Left renal pelvis (tissue), 4 donors: ENCODE data around the gene TRHDE. TPM values are rescaled to one million over a fixed set of nuclear protein-coding genes. Genes with fewer than 3 reads are reported as not detected.

Experiments used
- DNase-seq, 4 donors: peaks; one replicate each; pipeline ENCODE4 v3.0.0-alpha.2; 2013; ENCODE audit warnings: low read depth in 4 of 4, low spot score in 3 of 4
- polyA plus RNA-seq, 4 donors: library from polyadenylated mRNA; unstranded; fragments of 120-200 nt; gene quantifications; one replicate each; pipeline ENCODE4 v1.2.1, GENCODE V29; 2013; ENCODE audit not compliant: insufficient read length in 4 of 4

TRHDE gene
- polyA plus RNA-seq, 4 donors: 5.4 to 31.0 (median 25.0) TPM

DNA sequence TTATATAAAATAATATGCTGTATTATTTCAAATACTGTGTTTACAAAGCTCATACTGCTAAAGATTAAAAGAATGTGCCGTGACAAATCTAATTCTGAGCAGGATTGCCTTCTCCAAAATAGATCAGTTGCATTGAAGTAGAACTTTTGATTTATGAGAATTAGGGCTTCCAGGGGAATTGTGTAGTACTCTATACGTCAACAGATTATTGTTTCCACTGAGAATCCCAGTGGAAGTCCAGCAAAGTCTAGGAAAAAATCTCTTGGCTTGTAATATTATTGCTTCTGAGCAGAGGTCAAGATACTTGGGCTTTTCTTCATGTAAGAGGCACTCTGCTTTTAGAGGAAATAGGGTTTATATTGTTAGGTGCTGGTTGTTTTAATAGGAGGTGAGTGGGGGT, 133.9 kb downstream of the TRHDE start:
- DNase-seq: no peak

DNA sequence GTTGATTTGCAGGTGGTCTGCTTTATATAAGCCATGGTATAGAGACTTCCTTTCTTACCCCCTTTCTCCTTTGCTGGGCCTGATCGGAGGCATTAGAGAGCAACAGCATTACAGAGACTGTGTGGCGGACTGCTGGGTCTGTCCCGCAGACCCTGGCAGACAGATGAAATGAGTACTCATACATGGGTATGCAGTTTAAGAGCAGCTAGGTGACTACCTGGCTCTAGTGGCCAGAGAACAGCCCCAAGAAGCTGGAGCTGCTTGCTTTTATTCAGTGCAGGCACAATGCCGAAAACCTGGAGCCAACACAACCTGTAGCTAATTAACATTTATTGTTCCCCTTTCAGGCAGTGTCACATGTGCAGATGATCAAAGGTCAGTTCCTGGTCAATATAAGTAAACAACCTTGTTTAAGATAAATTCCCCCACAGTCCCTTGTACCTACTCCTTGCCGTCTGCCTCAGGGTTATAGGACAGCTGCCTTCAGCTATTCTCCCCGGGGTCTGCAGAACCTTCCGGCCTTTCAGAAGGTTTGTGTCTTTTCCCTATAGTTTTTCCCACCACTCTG, 160.0 kb downstream of the TRHDE start:
- DNase-seq: no peak

DNA sequence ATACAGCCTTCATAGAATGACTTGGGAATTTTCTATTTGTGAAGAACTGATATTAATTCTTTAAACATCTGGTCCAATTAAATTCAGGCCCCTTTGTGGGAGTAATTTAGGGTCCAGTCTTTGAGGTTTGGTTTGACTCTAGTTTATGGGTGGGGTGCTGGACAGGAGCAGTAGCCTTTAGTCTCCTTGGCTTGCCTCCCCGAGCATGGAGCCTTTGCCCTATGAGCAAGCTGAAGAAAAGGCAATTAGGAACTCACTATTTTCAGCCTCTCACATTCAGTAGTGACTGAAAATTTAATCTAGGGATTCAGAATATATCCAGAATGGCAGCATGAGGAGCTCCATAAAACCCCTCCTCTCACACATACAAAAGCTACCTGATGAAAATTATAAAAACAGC, 161.1 kb downstream of the TRHDE start:
- DNase-seq: no peak

DNA sequence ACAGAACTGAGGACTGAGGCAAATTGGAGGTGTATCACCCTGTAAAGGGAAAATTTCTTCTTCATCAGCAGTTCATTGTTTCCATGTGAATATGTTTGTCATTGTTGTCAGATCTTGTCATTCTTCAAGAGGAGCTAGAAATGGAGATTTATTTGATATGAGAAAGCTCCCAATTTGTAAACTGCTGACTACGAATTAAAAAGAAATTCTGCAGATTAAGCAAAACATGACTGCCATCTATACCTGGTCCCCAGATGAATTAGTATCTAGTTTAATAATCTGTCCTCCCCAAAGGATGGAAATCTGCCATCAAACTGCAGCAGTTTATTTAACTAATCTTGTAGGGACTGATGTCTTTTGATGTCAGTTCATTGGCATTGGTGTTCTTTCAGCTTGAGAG, 162.8 kb downstream of the TRHDE start:
- DNase-seq: no peak

DNA sequence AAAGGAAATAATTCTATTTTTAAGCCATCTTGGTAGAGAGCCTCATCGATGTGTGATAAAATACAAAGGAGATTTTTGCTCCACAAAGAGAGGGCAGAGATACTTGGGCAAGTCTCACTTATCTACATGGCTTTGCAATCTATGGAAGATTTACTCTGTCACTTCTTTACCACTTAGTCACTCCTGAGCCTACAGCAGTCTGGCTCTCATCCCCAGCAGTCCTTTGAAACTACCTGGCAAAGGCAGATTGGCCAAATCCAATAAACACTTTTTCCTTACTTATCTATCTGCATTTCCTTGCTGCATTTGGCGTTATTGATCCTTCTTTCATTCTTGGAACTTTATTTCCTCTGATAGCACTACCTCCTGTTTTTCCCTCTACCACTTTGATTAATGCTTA, 170.0 kb downstream of the TRHDE start:
- DNase-seq: no peak

DNA sequence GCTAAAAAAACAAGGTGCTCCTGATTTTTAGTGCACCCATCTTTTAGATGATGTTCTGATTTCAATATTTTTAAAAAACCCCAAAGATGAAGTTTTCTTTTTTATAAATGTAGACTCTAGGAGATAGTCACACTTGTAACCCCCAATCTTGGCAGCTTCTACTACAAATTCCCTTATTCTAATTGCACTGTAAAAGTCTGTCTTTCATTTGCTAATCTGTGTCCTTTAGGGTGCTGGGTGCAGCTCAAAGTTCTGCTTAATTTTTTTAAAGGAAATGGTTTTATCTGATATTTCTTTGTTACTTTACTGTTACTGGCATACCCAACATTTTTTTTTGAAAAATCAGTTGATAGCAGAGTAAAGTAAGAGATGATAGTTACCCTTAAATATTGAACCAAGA, 172.0 kb downstream of the TRHDE start:
- DNase-seq: no peak

DNA sequence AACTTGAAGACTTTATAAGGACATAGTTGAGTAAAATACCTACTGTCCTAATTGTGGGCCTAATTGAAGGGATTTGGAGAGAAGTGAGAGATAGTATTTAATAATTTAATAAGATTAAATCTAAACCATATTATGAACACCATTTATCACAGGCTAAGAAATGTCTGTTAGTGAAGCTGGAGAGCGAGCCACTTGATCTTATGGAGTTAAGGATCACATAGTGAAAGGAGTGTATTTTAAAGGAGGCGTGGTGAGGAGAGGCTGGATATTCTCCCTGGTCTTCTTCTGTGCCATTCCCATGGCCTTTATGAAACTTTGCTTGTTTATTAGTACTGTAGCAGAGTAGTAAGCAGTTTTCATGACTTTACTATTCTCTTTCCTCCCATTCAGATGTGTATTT, 172.4 kb downstream of the TRHDE start:
- no peak for DNase-seq

DNA sequence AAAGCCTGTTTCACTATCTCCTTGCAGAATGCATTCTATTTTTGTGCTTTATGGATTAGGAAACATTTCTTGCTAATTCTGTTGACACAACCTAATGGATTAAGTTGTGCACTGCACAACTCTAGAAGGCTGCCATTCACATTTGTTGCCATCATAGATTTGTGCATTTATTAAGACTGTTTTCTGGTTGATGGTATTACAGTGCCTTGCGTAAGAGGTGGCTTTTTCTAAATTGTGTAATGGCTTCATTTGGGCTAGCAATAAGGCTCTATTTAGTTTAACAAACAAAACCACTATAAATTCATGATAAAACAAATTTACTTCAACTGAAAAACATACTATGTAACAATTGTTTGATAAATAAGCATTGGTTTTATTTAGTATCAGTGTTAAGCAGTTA, 175.9 kb downstream of the TRHDE start:
- no peak for DNase-seq

DNA sequence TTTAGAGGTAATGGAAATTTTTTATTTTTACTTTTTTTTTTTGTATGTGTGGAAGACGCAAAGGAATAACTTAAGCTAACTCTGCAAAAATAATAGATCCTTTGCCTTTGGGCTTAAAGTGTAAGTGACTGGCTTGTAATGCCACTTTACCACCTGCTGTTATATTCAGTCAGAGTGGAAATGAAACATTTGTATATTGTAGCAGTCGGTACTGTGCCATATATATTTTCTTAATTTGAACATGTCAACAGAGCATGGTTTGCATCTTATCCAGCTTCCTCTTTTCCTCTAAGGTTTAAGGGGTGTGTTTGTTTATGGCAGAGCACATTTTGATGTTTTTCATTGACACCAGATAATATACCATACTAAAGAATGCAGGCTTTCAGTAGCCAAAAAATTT, 176.6 kb downstream of the TRHDE start:
- DNase-seq: no peak

DNA sequence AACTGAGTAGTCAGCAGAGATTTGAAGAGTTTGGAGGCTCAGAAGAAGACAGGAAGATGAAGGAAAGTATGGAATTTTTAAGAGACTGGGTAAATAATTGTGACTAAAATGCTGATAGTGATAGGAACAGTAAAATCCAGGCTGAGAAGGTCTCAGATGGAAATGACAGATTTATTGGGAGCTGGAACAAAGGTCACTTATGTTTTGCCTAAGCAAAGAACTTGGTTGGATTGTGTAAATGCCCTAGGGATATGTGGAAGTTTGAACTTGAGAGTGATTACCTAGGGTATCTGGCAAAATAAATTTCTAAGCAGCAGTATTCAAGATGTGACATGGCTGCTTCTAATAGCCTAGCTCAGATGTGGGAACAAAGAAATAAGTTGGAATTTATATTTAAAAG, 180.9 kb downstream of the TRHDE start:
- no peak for DNase-seq

DNA sequence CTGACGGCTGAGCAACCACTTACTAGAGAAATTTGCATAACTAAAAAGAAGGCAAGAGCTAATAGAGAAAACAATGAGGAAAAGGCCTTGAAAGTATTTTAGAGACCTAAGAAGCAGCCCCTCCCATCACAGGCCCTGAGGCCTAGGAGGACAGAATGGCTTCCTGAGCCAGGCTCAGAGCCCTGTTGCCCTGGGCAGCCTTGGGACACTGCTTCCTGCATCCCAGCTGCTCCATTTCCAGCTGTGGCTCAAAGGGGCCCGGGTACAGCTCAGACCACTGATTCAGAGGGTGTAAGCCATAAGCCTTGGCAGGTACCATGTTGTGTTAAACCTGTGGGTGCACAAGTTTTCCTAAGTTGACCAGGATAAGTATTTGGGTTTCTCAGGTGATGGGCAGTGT, 181.4 kb downstream of the TRHDE start:
- no peak for DNase-seq

DNA sequence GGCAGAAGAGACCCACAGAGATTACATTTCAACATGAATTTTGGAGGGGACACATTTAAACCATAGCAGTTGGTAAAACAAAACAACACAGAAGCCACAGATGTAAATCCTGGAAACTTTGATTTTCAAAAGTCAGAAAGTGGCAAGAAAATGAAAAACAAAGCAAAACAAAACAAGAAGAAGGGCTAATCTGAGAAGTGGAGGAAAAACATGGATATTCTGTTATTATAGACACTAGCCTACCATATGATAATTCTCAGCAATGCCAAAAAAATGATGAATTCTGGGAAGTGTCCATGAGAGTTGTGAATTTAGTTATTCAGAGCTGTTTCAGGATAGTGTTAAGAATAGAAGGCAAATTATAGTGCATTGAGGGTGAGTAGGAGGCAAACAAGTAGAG, 192.3 kb downstream of the TRHDE start:
- no peak for DNase-seq

DNA sequence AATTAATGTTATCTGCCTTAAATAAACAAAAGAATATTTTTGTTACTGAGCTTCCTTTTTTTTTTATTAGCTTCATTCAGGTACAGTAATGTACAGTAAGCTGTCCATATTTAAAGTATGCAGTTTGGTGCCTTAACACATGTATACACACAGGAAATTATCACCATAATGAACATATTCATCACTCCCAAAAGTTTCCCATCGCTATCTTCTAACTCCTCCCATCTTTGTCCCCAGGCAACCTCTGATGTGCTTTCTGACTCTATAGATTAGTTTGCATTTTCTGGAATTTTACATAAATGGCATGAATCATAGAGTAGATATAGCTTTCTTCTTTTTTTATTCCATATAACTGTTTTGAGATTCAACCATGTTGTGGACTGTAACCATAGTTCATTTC, 193.0 kb downstream of the TRHDE start:
- DNase-seq: no peak

DNA sequence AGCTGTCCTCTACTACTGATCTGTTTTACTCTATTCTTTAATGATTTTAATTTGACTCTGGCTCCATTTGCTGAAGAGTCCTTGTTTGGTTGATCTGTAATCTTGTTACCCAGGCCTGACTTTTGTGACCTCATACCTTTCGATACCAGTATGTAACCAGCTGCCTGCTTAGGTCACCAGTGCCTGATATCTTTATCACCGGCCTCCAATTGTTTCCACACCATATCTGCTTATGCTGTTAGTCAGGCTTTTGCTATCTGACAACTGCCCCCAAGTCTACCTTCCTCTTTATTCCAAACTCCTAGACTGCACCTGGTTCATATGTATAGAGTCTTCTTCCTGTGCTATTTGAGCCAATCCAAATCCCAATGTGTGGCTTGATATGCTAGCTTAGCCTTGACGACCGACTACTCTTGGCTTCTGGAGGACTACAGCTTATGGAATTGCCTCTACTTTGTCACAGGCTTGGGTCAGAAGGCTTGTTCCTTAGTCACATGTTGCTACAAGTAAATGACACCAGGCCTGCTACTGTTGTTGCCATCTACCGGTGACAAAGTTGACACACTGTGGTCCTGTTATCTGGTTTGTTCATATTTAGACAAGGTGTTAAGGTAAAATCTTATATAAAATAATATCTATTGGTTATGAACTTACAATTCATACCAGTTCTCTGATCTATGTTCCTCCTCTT, 193.9 kb downstream of the TRHDE start:
- no peak for DNase-seq

DNA sequence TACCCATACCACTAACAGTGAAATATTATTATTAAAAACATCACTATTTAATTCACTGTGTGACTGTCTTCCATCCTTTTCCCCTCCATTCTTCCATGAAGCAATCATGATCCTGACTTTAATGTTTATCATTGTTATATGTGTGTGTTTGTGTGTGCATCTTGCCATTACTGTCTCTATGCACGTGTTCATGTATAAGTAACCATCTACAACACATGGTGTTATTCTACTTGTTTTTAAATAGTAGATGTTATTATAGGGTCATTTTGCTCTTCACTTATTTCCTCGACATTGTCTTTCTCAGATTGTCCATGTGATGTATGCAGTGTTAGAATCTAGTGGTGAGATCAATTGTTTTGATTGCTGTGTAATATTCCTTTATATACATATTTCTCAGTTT, 195.8 kb downstream of the TRHDE start:
- no peak for DNase-seq

DNA sequence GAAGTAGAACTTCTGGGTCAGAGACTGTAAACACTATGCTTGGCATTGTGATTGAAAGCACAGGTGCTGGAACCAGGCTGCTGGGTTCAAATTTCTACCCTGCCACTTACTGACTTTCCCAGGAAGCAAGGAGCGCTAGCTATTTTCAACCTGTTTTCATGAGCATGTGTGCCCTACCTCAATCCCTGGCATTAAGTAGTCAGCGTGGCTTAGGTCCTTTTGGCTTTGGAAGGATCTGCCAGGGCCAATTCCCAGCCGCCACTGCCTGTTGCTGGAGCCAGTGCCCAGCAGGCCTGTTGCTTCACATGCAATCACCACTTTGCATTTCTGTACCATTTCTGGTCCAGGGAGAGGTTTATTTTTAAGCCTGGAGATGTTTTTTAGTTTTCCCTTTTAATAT, 196.3 kb downstream of the TRHDE start:
- no peak for DNase-seq

DNA sequence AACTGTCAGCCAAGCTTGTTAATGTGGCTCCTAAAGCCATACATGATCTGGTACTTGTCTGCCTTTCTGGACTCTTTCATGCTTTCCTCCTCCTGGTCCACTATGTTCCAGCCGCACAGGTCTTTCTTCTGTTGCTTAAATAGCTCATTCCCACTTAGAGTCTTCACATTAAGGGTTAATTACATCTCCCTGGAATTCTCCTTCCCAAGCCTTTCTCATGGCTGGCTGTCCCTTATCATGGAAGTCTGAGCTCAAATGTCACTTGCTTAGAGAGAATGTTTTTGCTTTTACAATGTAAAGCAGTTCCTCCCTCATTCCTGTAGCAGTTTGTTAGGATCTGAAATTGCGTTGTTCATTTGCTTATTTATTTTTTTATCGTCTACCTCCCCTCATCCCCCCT, 199.6 kb downstream of the TRHDE start:
- DNase-seq: peak; percentile 6 to 26 (median 13)

DNA sequence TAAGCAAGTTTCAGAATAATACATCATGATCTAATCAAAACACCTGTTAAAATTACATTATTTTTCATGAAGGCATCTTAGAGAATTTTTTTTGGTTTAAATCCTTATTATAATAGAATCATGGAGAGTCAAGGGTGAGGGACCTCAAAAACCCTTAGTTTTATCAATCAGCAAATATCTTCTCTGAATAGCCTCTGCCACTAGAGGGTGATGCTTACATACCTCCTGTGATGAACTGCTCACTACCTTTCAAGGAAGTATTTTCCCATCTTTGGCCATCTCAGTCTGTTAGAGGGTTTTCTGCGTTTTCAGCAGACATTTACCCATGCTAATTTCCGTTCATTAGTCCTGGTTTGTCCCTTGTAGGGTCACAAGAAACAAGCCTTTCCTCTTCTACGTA, 200.2 kb downstream of the TRHDE start:
- DNase-seq: no peak

DNA sequence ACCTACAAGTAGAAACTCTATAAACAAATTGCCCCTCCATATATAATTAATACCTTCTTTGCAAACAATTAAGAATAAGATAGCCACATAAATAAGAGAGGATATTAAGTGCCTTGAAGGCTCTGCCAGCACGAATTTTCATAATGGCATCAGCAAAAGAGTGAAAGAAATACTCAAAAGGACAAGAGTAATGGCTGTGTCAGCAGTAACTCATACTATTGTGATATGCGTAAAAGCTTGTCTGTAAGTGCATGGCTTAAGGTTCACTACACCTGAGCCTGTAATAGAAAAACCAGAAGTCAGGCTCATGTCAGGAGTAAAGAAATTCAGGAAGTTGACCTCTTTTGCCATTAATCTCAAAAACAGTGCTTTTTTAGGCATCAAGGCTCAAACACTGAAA, 204.1 kb downstream of the TRHDE start:
- no peak for DNase-seq

DNA sequence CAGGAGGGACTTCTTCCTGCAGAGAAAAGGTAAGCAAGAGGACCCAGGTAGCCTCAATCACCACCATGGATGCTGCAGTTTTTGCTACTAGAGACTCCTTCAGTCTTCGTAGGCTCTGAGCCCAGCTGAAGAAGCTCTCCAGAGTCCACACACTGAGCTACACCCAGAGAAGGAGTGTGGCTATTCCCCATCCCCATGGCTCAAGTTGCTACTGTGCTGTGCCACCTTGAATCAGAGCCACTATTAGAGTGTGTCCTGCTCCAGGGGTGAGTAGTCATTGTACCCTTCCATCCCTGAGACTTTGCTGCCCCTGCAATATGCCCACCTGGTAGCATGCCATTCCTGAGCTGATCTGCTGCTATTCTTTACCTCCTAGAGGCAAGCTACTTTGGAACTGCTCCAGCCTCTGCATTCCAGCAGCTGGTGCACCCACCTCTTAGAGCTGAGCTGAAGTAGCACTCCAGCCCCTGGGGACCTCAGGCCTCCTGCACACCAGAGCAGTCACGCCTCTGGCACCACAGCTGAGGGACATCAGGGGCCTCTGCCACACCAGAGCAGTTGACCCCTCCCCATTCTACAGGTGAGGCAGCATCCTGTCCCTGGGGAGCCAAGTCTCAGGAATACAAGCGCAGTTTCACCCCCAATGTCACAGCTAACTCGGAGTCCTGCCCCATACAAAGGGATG, 213.0 kb downstream of the TRHDE start:
- no peak for DNase-seq

DNA sequence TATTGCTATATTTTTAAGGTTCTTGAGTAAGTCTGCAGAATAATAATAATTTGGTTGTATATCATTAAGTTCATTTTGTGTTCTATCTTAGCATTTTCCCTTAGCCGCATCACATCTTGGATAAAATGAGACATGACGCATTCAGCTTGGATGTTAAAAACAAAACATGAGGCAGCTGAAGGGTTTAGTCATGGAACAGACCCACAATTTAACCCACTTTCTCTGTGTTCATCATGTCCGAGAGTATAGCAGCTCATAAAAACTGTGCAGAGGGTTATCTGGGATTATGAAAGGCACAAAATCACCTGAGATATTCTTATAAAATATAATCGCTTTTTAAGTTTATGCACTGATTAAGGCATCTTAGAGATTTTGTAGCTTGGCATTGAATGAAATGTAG, 219.3 kb downstream of the TRHDE start:
- no peak for DNase-seq

DNA sequence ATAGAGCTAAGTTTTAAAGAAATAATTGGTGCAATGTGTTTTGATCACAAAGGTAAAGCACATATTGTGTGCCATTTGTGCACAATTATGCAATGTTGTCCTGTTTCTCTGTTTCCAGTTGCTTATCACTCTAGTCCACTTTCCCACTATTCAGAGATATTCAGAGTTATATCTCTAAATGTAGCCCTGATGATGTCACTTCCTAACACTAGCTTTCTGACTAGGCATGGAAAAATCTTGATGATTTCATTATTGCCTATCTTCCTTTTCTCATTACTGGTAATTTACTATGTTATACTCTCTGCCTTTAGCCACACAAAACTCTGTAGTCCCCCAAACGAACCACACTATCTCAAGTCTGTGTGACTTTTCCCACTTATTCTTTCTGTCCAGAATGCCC, 221.2 kb downstream of the TRHDE start:
- DNase-seq: no peak
